K562 (cell line): ENCODE data around the gene CRYBA4. TPM values are rescaled to one million over a fixed set of nuclear protein-coding genes. Genes with fewer than 3 reads are reported as not detected.
A peak's percentile ranks its signal among the peaks of the same experiment; 100 is the strongest.

ENCODE experiments used
- BRF1 ChIP-seq: IDR thresholded peaks from 3 replicates; pipeline ENCODE4 v1.6.1; 2011; ENCODE audit warnings: borderline replicate concordance, mild to moderate bottlenecking; ENCODE audit not compliant: insufficient read length; ENCODE audit errors: extremely low read depth
- CBX3 ChIP-seq, 2 experiments: IDR thresholded peaks; 1 replicate in 1 of 2; 2 replicates in 1 of 2; pipeline ENCODE4 v1.6.1; 2012; ENCODE audit warnings: inconsistent platforms in 2 of 2, low read length in 2 of 2, borderline replicate concordance in 1 of 2, control low read depth in 1 of 2
- CTCFL ChIP-seq: IDR thresholded peaks from 2 replicates; pipeline ENCODE4 v1.6.1; 2011; ENCODE audit warnings: borderline replicate concordance, low read depth, mild to moderate bottlenecking, moderate library complexity, low read length; ENCODE audit not compliant: insufficient read depth, poor library complexity, severe bottlenecking
- GATA2 ChIP-seq: sonication (generic); formaldehyde crosslinking; IDR thresholded peaks from 2 replicates; pipeline ENCODE4 v1.4.0; 2020; ENCODE audit warnings: mild to moderate bottlenecking, missing genetic modification reagents
- KAT7 ChIP-seq: sonication (generic); formaldehyde crosslinking; IDR thresholded peaks from 2 replicates; pipeline ENCODE4 v1.8.0; 2022; ENCODE audit warnings: missing genetic modification reagents, mild to moderate bottlenecking, borderline replicate concordance
- KLF16 ChIP-seq: IDR thresholded peaks from 2 replicates; pipeline ENCODE4 v1.6.1; 2016; ENCODE audit warnings: antibody characterized with exemption
- LCOR ChIP-seq: sonication (generic); formaldehyde crosslinking; IDR thresholded peaks from 2 replicates; pipeline ENCODE4 v1.8.0; 2022; ENCODE audit warnings: mild to moderate bottlenecking, missing genetic modification reagents
- MCM3 ChIP-seq: fragments of 450-650 bp; IDR thresholded peaks from 2 replicates; pipeline ENCODE4 v1.6.1; 2016
- MTA2 ChIP-seq: fragments of 450-650 bp; IDR thresholded peaks from 2 replicates; pipeline ENCODE4 v1.6.1; 2016; ENCODE audit warnings: low read depth
- PKNOX1 ChIP-seq: fragments of 450-650 bp; IDR thresholded peaks from 2 replicates; pipeline ENCODE4 v1.6.1; 2016
- POLR2AphosphoS5 ChIP-seq: IDR thresholded peaks from 2 replicates; pipeline ENCODE4 v1.6.1; 2011; ENCODE audit warnings: mild to moderate bottlenecking, low read depth, low read length, moderate library complexity; ENCODE audit not compliant: control insufficient read depth, insufficient read depth
- RNF2 ChIP-seq: sonication (generic); IDR thresholded peaks from 2 replicates; pipeline ENCODE4 v1.6.1; 2016
- SAP30 ChIP-seq: fragments of 200-600 bp; sonication (generic); IDR thresholded peaks from 2 replicates; pipeline ENCODE4 v1.6.1; 2012; ENCODE audit warnings: borderline replicate concordance, low read depth, mild to moderate bottlenecking, moderate library complexity, low read length, control low read depth, inconsistent platforms; ENCODE audit not compliant: insufficient read depth, poor library complexity, severe bottlenecking
- U2AF1 ChIP-seq: fragments of 200-400 bp; formaldehyde crosslinking; optimal IDR thresholded peaks from 2 replicates; pipeline ENCODE3; 2017; ENCODE audit warnings: mild to moderate bottlenecking, low read depth, low read length, moderate library complexity
- YY1 ChIP-seq, 3 experiments: IDR thresholded peaks; 2 replicates each; pipeline ENCODE4 v1.6.1; 2011; ENCODE audit warnings: low read length in 2 of 3, mild to moderate bottlenecking in 2 of 3, moderate library complexity in 2 of 3, borderline replicate concordance in 1 of 3, control low read depth in 1 of 3, low read depth in 1 of 3; ENCODE audit not compliant: insufficient read depth in 3 of 3, insufficient replicate concordance in 2 of 3, control insufficient read depth in 1 of 3, insufficient read length in 1 of 3; ENCODE audit errors: extremely low read depth in 1 of 3
- ZFP30 ChIP-seq: fragments of 250-450 bp; sonication (Bioruptor Pico); IDR thresholded peaks from 2 replicates; pipeline ENCODE4 v1.8.0; 2022; ENCODE audit warnings: moderate library complexity, mild to moderate bottlenecking, inconsistent platforms, borderline replicate concordance
- ZFX ChIP-seq: sonication (generic); formaldehyde crosslinking; IDR thresholded peaks from 2 replicates; pipeline ENCODE4 v1.8.0; 2022; ENCODE audit warnings: mild to moderate bottlenecking, missing genetic modification reagents, moderate library complexity
- ZNF41 ChIP-seq: fragments of 250-450 bp; sonication (Bioruptor Pico); conservative IDR thresholded peaks from 2 replicates; pipeline ENCODE4 v1.4.0; 2020; ENCODE audit warnings: mild to moderate bottlenecking
- ZNF76 ChIP-seq: fragments of 250-450 bp; sonication (Bioruptor Pico); IDR thresholded peaks from 2 replicates; pipeline ENCODE4 v1.4.0; 2020; ENCODE audit warnings: mild to moderate bottlenecking, moderate library complexity, borderline replicate concordance
- polyA plus RNA-seq, 8 experiments: library from polyadenylated mRNA; depleted of rRNA in 4 of 8; stranded (reverse) in 5 of 8; unstranded in 3 of 8; fragments of >200 nt; fragmentation: Nextera tagmentation in 2 of 8; fragmentation: Illumina TruSeq in 1 of 8; extraction: Ambion mirVana in 2 of 8; extraction: Trizol in 1 of 8; gene quantifications; 2 replicates each; pipeline versions ENCODE4 v1.2.1 to v1.2.3, GENCODE V29; 2011 to 2014; ENCODE audit warnings: inconsistent platforms in 1 of 8, missing spikeins in 1 of 8
- total RNA-seq, 7 experiments: library from RNA; depleted of rRNA in 6 of 7; stranded (reverse); fragments of >200 nt in 6 of 7; fragmentation: Illumina TruSeq in 2 of 7; extraction: Trizol in 2 of 7; gene quantifications; 2 replicates each; pipeline versions ENCODE4 v1.2.1 to v1.2.3, GENCODE V29; 2011 to 2021; ENCODE audit warnings: low replicate concordance in 1 of 7

Gene CRYBA4
- total and polyA plus RNA-seq, 9 of the 15 experiments (the other 6 are each of a cell fraction or from before 2014, with no cell fraction given), result 0.59 to 3.3 (median 1.6) TPM

GRCh38 chr22:26617271-26618199 lies 4.2 kb upstream of the CRYBA4 start, which contains the start of gene CRYBB1 (continued):
- TF ChIP-seq PKNOX1 (0 out of 2 replicates have a peak, but pooled peaks have one; percentile 14), ZNF76 (CRISPR knock-in tag) (no peak), ZFP30 (CRISPR knock-in tag) (no peak), CTCFL (no peak), MCM3 (no peak), LCOR (CRISPR knock-in tag) (no peak), CBX3 (IDR thresholded peaks at IDR 0.05; ENCODE audit: borderline replicate concordance in 1 of 2, low read length in 2 of 2) (no peak), U2AF1 (no peak), MTA2 (peak; percentile 40), BRF1 (no peak), SAP30 (no peak), ZFX (CRISPR knock-in tag) (no peak), RNF2 (no peak), POLR2AphosphoS5 (no peak), KLF16 (no peak), KAT7 (CRISPR knock-in tag) (no peak), ZNF41 (no peak), GATA2 (CRISPR knock-in tag) (0 out of 2 replicates have a peak, but pooled peaks have one; percentile 27), YY1 (IDR thresholded peaks at IDR 0.05; ENCODE audit: borderline replicate concordance in 1 of 3, control insufficient read depth in 1 of 3, extremely low read depth in 1 of 3, insufficient read depth in 3 of 3, insufficient read length in 1 of 3, insufficient replicate concordance in 2 of 3, low read depth in 1 of 3, low read length in 2 of 3) (no peak)
